ENCODE results near the gene FFAR3. TPM values are rescaled to one million over a fixed set of nuclear protein-coding genes. Genes with fewer than 3 reads are reported as not detected.

Gene FFAR3
- total and polyA plus RNA-seq, 9 of the 15 experiments (the other 6 are each of a cell fraction or from before 2014, with no cell fraction given), result not detected

DNA sequence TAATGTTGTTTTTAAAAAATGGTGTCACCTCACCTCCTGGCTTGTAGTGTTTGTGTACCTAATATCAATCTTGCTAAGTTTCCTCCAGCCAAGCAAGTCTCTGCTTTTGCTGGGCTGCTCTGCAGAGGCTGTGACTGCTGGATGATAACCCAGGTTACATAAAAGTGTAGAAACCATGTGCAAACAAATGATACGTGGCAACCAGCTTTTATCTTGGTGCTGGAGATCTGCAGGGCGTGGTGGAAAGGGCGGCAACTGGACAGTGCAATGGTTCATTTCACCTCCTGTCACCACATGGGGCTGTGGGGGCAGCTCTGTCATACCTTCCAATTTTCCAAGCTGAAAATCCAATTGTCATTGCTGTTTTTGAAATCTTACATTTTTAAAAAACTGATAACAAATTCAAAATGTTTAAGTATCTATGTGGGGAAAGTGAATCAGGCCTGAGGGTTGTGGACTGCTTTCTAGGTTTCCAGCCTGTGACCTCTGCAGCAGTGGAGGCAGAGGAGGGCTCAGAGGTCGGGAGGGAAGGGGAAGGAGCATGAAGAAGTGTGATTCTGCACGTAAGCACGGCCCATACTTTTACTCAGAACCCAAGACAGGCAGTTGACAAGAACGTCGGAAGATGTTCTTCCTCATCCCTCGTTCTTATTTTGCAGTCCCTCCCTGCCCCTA is 22.3 kb downstream of the FFAR3 start (continued):
- TF ChIP-seq, protein P1, sequence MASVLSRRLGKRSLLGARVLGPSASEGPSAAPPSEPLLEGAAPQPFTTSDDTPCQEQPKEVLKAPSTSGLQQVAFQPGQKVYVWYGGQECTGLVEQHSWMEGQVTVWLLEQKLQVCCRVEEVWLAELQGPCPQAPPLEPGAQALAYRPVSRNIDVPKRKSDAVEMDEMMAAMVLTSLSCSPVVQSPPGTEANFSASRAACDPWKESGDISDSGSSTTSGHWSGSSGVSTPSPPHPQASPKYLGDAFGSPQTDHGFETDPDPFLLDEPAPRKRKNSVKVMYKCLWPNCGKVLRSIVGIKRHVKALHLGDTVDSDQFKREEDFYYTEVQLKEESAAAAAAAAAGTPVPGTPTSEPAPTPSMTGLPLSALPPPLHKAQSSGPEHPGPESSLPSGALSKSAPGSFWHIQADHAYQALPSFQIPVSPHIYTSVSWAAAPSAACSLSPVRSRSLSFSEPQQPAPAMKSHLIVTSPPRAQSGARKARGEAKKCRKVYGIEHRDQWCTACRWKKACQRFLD (CRISPR knock-in tag; IDR thresholded peaks at IDR 0.05), result peak; percentile 49; the same call in 1 of the 2 replicates
- TF ChIP-seq, protein P2, sequence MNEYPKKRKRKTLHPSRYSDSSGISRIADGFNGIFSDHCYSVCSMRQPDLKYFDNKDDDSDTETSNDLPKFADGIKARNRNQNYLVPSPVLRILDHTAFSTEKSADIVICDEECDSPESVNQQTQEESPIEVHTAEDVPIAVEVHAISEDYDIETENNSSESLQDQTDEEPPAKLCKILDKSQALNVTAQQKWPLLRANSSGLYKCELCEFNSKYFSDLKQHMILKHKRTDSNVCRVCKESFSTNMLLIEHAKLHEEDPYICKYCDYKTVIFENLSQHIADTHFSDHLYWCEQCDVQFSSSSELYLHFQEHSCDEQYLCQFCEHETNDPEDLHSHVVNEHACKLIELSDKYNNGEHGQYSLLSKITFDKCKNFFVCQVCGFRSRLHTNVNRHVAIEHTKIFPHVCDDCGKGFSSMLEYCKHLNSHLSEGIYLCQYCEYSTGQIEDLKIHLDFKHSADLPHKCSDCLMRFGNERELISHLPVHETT (CRISPR knock-in tag; conservative IDR thresholded peaks at IDR 0.05 in 1 of 2, IDR thresholded peaks at IDR 0.05 in 1 of 2), result peak in 1 of 2 experiments; percentile 40; a peak in 1 of 4 replicates
- no peak for TF ChIP-seq ZNF224 (CRISPR knock-in tag; IDR thresholded peaks at IDR 0.05)
- peak; percentile 91 for TF ChIP-seq SMARCC2 (IDR thresholded peaks at IDR 0.05; ENCODE audit: low read depth)
- TF ChIP-seq TCF7 (IDR thresholded peaks at IDR 0.05; ENCODE audit: borderline replicate concordance), result peak; percentile 86
- TF ChIP-seq, protein P3, sequence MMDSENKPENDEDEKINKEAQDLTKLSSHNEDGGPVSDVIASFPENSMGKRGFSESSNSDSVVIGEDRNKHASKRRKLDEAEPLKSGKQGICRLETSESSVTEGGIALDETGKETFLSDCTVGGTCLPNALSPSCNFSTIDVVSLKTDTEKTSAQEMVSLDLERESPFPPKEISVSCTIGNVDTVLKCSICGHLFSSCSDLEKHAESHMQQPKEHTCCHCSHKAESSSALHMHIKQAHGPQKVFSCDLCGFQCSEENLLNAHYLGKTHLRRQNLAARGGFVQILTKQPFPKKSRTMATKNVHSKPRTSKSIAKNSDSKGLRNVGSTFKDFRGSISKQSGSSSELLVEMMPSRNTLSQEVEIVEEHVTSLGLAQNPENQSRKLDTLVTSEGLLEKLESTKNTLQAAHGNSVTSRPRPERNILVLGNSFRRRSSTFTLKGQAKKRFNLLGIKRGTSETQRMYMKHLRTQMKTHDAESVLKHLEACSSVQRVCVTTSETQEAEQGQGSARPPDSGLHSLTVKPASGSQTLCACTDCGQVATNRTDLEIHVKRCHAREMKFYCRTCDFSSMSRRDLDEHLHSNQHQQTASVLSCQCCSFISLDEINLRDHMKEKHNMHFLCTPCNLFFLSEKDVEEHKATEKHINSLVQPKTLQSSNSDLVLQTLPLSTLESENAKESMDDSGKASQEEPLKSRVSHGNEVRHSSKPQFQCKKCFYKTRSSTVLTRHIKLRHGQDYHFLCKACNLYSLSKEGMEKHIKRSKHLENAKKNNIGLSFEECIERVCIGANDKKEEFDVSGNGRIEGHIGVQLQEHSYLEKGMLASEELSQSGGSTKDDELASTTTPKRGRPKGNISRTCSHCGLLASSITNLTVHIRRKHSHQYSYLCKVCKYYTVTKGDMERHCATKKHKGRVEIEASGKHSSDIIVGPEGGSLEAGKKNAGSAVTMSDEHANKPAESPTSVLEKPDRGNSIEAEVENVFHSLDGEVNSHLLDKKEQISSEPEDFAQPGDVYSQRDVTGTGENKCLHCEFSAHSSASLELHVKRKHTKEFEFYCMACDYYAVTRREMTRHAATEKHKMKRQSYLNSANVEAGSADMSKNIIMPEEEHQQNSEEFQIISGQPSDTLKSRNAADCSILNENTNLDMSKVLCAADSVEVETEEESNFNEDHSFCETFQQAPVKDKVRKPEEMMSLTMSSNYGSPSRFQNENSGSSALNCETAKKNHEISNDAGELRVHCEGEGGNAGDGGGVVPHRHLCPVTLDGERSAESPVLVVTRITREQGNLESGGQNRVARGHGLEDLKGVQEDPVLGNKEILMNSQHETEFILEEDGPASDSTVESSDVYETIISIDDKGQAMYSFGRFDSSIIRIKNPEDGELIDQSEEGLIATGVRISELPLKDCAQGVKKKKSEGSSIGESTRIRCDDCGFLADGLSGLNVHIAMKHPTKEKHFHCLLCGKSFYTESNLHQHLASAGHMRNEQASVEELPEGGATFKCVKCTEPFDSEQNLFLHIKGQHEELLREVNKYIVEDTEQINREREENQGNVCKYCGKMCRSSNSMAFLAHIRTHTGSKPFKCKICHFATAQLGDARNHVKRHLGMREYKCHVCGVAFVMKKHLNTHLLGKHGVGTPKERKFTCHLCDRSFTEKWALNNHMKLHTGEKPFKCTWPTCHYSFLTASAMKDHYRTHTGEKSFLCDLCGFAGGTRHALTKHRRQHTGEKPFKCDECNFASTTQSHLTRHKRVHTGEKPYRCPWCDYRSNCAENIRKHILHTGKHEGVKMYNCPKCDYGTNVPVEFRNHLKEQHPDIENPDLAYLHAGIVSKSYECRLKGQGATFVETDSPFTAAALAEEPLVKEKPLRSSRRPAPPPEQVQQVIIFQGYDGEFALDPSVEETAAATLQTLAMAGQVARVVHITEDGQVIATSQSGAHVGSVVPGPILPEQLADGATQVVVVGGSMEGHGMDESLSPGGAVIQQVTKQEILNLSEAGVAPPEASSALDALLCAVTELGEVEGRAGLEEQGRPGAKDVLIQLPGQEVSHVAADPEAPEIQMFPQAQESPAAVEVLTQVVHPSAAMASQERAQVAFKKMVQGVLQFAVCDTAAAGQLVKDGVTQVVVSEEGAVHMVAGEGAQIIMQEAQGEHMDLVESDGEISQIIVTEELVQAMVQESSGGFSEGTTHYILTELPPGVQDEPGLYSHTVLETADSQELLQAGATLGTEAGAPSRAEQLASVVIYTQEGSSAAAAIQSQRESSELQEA (IDR thresholded peaks at IDR 0.05; ENCODE audit: low read depth), result no peak
- 0 out of 2 replicates have a peak, but pooled peaks have one; percentile 47 for TF ChIP-seq TRIM28 (IDR thresholded peaks at IDR 0.05)
- peak; percentile 43; the same call in 1 of the 2 replicates for TF ChIP-seq KAT7 (CRISPR knock-in tag; IDR thresholded peaks at IDR 0.05; ENCODE audit: borderline replicate concordance)
- TF ChIP-seq SAP30 (IDR thresholded peaks at IDR 0.05; ENCODE audit: borderline replicate concordance, insufficient read depth, low read depth, low read length, poor library complexity, severe bottlenecking), result no peak
- no peak for TF ChIP-seq HIVEP1 (CRISPR knock-in tag; IDR thresholded peaks at IDR 0.05)
- TF ChIP-seq, protein P4, sequence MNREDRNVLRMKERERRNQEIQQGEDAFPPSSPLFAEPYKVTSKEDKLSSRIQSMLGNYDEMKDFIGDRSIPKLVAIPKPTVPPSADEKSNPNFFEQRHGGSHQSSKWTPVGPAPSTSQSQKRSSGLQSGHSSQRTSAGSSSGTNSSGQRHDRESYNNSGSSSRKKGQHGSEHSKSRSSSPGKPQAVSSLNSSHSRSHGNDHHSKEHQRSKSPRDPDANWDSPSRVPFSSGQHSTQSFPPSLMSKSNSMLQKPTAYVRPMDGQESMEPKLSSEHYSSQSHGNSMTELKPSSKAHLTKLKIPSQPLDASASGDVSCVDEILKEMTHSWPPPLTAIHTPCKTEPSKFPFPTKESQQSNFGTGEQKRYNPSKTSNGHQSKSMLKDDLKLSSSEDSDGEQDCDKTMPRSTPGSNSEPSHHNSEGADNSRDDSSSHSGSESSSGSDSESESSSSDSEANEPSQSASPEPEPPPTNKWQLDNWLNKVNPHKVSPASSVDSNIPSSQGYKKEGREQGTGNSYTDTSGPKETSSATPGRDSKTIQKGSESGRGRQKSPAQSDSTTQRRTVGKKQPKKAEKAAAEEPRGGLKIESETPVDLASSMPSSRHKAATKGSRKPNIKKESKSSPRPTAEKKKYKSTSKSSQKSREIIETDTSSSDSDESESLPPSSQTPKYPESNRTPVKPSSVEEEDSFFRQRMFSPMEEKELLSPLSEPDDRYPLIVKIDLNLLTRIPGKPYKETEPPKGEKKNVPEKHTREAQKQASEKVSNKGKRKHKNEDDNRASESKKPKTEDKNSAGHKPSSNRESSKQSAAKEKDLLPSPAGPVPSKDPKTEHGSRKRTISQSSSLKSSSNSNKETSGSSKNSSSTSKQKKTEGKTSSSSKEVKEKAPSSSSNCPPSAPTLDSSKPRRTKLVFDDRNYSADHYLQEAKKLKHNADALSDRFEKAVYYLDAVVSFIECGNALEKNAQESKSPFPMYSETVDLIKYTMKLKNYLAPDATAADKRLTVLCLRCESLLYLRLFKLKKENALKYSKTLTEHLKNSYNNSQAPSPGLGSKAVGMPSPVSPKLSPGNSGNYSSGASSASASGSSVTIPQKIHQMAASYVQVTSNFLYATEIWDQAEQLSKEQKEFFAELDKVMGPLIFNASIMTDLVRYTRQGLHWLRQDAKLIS (CRISPR knock-in tag; IDR thresholded peaks at IDR 0.05), result no peak
